A673 (cell line): ENCODE data around the gene SHISA9. TPM values are rescaled to one million over a fixed set of nuclear protein-coding genes. Genes with fewer than 3 reads are reported as not detected.

Experiments used
- BruUV-seq: library from RNA; stranded (reverse); fragments of 400-500 nt; replicated peaks from 2 replicates; lab custom pipeline; 2021; lab: Mats Ljungman, UMichigan
- CTCF ChIA-PET: fragments of 300-600 bp; sonication (Branson Sonifier 250); formaldehyde crosslinking; loops from one replicate; lab custom pipeline; 2022; ENCODE audit warnings: antibody characterized with exemption; lab: Charles Lee
- POLR2A ChIA-PET: fragments of 300-600 bp; sonication (Branson Sonifier 250); formaldehyde crosslinking; loops from one replicate; lab custom pipeline; 2022; ENCODE audit warnings: antibody characterized with exemption; ENCODE audit not compliant: low non-redundant PET; lab: Charles Lee
- DNase-seq: peaks from one replicate; pipeline ENCODE4 v3.0.0-alpha.2; 2015; ENCODE audit warnings: low spot score
- H3K27ac ChIP-seq: fragments of 200-600 bp; sonication (generic); 2 replicates; pipeline ENCODE4 v1.5.1; 2016; ENCODE audit warnings: mixed run types, low read depth, mild to moderate bottlenecking, mixed read lengths, antibody characterized with exemption, low read length; ENCODE audit not compliant: poor library complexity, severe bottlenecking
- H3K27me3 ChIP-seq: fragments of 200-600 bp; sonication (generic); replicated peaks from 2 replicates; pipeline ENCODE4 v1.6.1; 2017; ENCODE audit warnings: mixed run types, low read depth, mild to moderate bottlenecking, mixed read lengths, antibody characterized with exemption, low read length; ENCODE audit not compliant: insufficient read depth, poor library complexity
- H3K36me3 ChIP-seq: fragments of 200-600 bp; sonication (generic); 2 replicates; pipeline ENCODE4 v1.6.1; 2016; ENCODE audit warnings: mixed run types, mild to moderate bottlenecking, mixed read lengths, antibody characterized with exemption, low read length; ENCODE audit not compliant: insufficient read depth, poor library complexity, severe bottlenecking
- H3K4me1 ChIP-seq: fragments of 200-600 bp; sonication (generic); 2 replicates; pipeline ENCODE4 v1.6.1; 2017; ENCODE audit warnings: mixed run types, mild to moderate bottlenecking, mixed read lengths, antibody characterized with exemption, low read length; ENCODE audit not compliant: insufficient read depth, poor library complexity, severe bottlenecking
- H3K4me3 ChIP-seq: fragments of 200-600 bp; sonication (generic); 2 replicates; pipeline ENCODE4 v1.5.1; 2016; ENCODE audit warnings: low read depth, mixed run types, mild to moderate bottlenecking, mixed read lengths, low read length; ENCODE audit not compliant: poor library complexity, severe bottlenecking
- H3K9me3 ChIP-seq: fragments of 200-600 bp; sonication (generic); 2 replicates; pipeline ENCODE4 v1.6.1; 2016; ENCODE audit warnings: mixed run types, low read depth, mild to moderate bottlenecking, mixed read lengths, antibody characterized with exemption, low read length; ENCODE audit not compliant: poor library complexity, severe bottlenecking
- EZH2 ChIP-seq: fragments of 200-600 bp; sonication (generic); IDR thresholded peaks from 2 replicates; pipeline ENCODE4 v1.6.1; 2017; ENCODE audit warnings: borderline replicate concordance, low read depth, mild to moderate bottlenecking, mixed read lengths, antibody characterized with exemption, low read length; ENCODE audit not compliant: poor library complexity, severe bottlenecking
- intact Hi-C: fragments of 100-400 bp; cut with micrococcal nuclease; formaldehyde crosslinking; loops from one replicate; pipeline ENCODE4 v1.10.0; 2022; ENCODE audit not compliant: unreplicated experiment
- total RNA-seq: library from RNA; stranded (reverse); gene quantifications from 2 replicates; pipeline ENCODE4 v1.2.3, GENCODE V29; 2021
- TF ChIP-seq, protein P1 (sequence below): fragments of 300-800, 200-600 bp; sonication (generic); conservative IDR thresholded peaks from 2 replicates; pipeline ENCODE4 v1.5.1; 2017; ENCODE audit warnings: low read depth, mild to moderate bottlenecking, antibody characterized with exemption, low read length, moderate library complexity, mixed read lengths

SHISA9 gene
- total RNA-seq, 1 experiment from 2014 or later: not detected

- H3K27me3 ChIP-seq: no peaks in the 10 kb centered on the region
- H3K36me3 ChIP-seq: no peaks in the 10 kb centered on the region
- H3K4me3 ChIP-seq: no peak overlapping the region
- no TSS peak for BruUV-seq
- intact Hi-C loops: no loop called here
- DNase-seq: no peak
- no peak overlapping the region for H3K27ac ChIP-seq
- no peak for TF ChIP-seq EZH2
- TF ChIP-seq, protein P1, sequence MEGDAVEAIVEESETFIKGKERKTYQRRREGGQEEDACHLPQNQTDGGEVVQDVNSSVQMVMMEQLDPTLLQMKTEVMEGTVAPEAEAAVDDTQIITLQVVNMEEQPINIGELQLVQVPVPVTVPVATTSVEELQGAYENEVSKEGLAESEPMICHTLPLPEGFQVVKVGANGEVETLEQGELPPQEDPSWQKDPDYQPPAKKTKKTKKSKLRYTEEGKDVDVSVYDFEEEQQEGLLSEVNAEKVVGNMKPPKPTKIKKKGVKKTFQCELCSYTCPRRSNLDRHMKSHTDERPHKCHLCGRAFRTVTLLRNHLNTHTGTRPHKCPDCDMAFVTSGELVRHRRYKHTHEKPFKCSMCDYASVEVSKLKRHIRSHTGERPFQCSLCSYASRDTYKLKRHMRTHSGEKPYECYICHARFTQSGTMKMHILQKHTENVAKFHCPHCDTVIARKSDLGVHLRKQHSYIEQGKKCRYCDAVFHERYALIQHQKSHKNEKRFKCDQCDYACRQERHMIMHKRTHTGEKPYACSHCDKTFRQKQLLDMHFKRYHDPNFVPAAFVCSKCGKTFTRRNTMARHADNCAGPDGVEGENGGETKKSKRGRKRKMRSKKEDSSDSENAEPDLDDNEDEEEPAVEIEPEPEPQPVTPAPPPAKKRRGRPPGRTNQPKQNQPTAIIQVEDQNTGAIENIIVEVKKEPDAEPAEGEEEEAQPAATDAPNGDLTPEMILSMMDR: no peak
- no peaks in the 10 kb centered on the region for H3K4me1 ChIP-seq
- peaks cover 11% of the 10 kb centered on the region for H3K9me3 ChIP-seq
- CTCF ChIA-PET: no interaction called here
- POLR2A ChIA-PET: no interaction called here
These were observed 363.6 kb downstream of the SHISA9 start for GRCh38 chr16:13264749-13265552.

- Histone ChIP-seq H3K9me3 (peaks cover 13% of the 10 kb centered on the region), H3K36me3 (no peaks in the 10 kb centered on the region), H3K27ac (no peak overlapping the region), H3K4me3 (no peak overlapping the region), H3K4me1 (no peaks in the 10 kb centered on the region), H3K27me3 (no peaks in the 10 kb centered on the region)
- BruUV-seq: no TSS peak
- no peak for DNase-seq
- no peak for TF ChIP-seq EZH2
- TF ChIP-seq, protein P1: no peak
- intact Hi-C loops: no loop called here
- ChIA-PET CTCF (no interaction called here), POLR2A (no interaction called here)
These were observed 368.0 kb downstream of the SHISA9 start for GRCh38 chr16:13269359-13269758.

GRCh38 chr16:13269905-13270528, 368.6 kb downstream of the SHISA9 start:
- no TSS peak for BruUV-seq
- Histone ChIP-seq H3K36me3 (no peaks in the 10 kb centered on the region), H3K27me3 (no peaks in the 10 kb centered on the region), H3K27ac (no peak overlapping the region), H3K4me1 (no peaks in the 10 kb centered on the region), H3K9me3 (peaks cover 13% of the 10 kb centered on the region), H3K4me3 (no peak overlapping the region)
- TF ChIP-seq EZH2: no peak
- TF ChIP-seq, protein P1: no peak
- ChIA-PET CTCF (no interaction called here), POLR2A (no interaction called here)
- no peak for DNase-seq
- intact Hi-C loops: no loop called here
